ENCODE results near the gene WWC2. TPM values are rescaled to one million over a fixed set of nuclear protein-coding genes. Genes with fewer than 3 reads are reported as not detected.

The WWC2 gene
- 11.3 and 21.8 TPM in 2 replicates for total RNA-seq

DNA sequence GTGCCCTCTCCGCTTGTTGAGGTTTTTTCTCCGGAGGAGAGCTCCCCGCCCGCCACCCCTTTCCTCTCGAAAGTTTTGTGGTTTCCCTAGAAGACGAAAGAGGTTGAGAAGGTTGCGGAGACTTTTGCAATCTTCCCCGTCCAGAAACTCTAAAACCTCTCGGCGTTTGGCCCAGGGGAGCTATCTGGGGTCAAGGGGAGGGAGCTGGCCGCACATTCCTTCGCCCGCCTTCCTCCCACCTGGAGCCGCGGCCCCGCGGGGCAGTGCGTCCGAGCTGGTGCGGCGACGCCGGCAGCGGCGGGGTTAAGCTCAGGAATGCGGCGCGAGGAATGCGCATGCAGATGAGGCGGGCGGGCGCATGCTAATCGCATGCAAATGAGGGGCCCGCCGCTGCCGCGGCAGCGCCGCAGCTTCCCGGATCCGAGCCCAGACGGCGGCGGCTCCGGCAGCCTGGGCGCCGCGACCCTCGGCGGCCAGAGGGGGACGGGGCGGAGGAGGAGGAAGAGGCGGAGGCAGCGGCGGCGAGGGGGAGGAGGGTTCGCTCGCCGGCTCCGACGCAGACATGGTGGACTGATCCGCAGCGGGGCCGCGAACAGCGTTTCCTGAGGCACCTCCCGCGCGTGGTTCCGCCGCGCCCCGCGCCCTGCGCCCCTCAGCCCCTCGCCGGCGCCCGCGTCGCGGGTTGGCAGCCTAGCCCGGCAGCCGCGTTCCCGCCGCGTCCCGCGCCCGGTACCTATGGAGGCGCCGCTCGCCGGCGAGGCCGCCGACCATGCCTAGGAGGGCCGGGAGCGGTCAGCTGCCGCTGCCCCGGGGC is at the start of gene WWC2:
TSS of gene WWC2 (plus strand) at position 535 of the 814 bp plus-strand sequence. CDS start at position 770, 235 bp downstream.

DNA sequence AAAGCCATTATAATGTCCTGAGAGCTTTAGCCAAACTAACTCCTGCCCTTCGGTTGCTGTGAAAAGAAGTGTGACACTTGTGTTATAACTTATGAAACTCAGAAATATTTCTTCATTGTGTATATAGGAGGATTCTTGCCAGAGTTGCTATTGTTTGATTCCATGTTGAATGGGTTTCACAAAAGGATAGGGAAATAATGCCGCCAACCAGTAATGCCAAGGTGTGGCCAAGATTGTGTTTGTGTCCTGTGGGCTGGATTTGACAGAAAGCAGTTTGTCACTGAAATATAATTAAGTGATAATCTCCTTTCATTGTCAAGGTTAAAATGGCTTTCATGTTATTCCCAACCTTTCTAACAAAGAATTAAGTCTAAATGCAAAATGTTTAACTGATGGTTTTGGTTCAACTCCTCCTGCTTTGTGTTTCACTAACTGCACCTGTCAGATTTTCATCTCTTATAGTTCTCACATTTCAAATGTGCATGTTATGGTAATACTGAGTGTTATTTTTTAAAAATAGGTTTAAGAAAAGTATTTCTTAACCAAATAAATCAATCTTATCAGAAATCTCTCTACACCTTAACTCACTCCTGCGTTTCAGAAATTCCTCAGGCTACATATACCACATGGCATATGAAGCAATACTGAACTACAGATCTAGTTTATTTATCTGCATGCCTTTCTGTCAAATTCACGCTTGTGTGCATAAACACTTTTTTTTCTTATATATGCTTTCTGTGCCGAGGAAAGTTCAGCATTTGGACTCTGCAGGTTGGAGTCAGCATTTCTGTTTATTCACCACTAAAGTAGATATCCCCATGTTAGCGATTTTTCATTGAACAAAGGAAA is 221.4 kb downstream of the WWC2 start, which contains the start of gene CLDN22:
TSS of gene CLDN22 (minus strand) at position 66 of the 849 bp plus-strand sequence. CDS start at position 8, 58 bp downstream.

DNA sequence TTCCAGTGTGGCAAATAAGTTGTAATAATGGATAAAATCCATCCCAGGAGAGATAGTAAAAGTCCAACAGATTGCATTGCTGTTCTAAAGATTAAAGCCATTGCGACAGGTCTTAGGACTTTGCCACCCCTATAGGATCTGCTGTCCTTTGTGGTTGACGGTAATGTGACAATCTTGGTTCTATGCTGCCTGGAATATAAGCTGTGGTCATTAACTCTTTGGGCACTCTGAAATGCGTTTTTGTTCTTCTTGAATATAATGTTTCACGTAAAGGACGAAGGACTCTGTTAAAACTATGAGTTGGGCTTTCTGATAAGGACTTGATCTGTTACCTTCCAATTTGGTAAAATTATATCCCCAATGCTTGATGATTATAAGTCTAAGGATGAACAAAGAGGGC is 223.3 kb downstream of the WWC2 start, which contains the start of gene CLDN24:
TSS of gene CLDN24 (minus strand) at position 101 of the 400 bp plus-strand sequence. CDS start at position 101, 0 bp downstream.

Other genes with a start within 250 kb of the WWC2 start
- 77.5 and 83.8 TPM in 2 replicates for gene DCTD, start 181.9 kb upstream of the WWC2 start, total RNA-seq
- not detected in 2 replicates for gene CLDN22, start 221.0 kb downstream of the WWC2 start, total RNA-seq
- not detected in 2 replicates for gene CLDN24, start 223.2 kb downstream of the WWC2 start, total RNA-seq